ENCODE results near the gene KIAA0513.

Gene KIAA0513, protein sequence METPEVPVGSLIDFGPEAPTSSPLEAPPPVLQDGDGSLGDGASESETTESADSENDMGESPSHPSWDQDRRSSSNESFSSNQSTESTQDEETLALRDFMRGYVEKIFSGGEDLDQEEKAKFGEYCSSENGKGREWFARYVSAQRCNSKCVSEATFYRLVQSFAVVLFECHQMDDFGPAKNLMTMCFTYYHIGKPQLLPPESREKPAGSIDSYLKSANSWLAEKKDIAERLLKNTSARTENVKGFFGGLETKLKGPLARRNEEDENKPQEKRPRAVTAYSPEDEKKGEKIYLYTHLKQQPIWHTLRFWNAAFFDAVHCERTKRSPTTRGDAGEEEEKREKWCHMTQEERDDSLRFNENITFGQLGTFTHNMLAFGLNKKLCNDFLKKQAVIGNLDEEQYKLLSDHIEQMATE

DNA sequence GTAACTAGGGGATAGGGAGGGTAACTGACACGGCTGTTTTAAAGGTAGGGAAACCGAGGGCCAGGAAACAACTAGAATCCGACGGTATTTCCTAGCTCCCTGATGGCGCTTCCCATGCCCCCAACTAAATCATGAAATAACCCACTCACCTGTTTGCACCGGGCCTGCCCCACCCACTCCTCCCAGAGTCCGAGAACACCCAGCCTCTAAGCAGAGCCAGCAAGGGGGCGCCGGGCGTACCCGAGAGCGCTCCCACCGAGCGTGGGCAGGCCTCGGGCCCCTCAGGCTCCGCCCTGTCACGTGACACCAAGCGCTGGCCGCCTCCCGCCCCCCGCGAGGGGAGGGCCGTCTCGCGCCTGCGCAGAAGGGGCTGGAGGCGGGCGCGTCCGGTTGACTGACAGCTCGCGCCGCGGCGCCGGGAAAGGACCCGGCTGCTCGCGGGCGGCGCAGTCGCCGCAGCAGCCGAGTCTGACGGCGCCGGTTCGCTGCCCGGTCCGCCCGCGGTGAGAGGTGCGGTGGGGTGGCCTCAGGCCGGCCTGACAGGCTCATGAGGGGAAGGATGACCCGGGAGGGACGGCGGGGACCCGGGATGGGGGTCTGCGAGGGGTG lies at the start of gene KIAA0513:
Gene KIAA0513, plus strand, starts transcription at position 447 of the 609 bp plus-strand sequence. CDS start 39,277 bp downstream, outside the sequence.
- peak; percentile 97 for DNase-seq

DNA sequence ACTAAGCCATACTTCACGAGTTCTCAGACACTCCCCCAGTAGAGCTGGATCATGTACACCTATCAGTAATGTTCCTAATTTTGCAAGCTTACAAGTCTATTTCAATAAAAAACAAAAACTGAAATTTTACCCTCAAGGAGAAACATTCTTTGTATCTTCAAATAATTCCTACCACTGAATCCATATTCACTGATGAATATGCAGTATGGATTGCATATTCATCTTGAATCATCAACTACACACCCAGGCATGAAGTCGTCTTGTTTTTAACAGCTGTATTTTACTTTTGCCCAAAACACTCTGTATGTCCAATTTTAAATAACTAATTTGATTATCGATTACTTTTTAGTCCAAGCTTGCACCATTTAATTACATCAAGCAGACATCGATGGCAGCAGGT lies 48.1 kb upstream of the KIAA0513 start:
- no peak for DNase-seq

DNA sequence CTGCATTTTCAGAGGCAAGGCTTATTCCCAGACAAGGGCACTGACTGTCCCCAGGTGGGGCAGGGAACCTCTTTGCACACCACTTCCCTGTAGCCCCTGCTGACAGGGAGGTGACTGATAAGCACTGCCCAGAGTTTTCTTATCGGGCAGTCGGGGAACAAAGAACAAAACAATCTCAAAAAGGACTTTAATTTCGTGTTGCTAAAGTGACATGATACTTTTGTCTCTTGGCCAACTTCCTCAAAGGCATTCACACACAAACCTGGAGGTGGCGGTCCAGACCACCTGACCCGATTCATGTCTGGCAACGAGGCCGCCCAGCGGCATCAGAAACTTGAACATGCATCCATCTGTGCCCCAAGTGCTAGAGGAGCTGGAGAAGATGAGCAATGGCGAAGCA lies 45.2 kb upstream of the KIAA0513 start:
- DNase-seq: no peak

DNA sequence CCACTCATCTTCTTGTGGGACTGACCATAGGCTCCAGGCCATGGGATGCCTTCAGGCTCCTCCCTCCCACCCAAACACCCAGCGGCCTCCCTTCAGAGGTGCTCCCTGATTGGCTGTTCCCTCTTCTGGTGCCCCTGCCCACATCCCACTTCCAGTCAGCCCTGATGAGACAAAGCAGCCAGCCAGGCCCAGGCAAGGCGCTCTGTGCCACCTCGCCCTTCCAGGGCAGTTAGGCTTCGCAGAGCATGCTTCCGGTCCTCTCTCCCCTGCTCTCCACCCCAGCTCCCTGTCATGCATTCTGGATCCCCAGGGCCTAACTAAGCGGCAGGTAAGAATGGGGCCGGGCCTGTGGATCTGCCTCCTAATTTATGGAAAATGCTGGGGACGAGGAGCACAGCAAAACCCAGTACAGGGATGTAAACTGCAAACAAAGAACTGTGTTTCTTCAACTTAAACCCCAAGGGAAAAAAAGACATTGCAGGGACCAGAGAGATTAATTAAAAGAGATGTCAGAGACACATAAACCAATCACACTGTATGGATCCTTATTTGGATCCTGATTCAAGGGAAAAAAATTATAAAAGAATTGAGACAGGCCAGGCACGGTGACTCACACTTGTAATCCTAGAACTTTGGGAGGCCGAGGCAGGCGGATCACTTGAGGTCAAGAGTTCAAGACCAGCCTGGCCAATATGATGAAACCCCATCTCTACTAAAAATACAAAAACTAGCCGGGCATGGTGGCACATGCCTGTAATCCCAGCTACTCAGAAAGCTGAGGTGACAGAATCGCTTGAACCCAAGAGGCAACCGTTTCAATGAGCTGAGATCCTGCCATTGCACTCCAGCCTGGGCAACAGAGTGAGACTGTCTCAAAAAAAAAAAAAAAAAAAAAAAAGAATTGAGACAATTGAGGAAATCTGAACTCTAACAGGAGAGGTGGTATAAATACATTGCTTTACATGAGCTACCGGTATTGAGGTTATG lies 42.2 kb upstream of the KIAA0513 start:
- DNase-seq: no peak

DNA sequence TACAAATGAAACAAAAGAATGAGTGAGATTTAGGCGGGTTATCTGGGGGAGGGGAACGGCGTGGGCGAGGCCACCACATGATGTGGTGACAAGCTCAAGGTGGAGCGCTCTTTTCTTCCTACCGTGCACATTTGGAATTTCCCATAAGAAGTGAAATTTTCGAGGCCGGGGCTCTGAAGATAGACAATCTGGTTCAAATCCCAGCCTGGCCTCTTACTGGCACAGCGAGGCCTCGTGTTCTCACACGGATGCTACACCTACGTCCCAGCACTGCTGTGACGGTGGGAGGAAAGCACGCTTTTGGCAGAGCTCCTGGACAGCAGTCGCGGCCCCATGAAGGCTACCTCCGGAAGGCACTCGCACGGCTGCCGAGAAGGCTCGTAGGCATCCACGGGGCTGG lies 41.5 kb upstream of the KIAA0513 start:
- DNase-seq: peak; percentile 66

DNA sequence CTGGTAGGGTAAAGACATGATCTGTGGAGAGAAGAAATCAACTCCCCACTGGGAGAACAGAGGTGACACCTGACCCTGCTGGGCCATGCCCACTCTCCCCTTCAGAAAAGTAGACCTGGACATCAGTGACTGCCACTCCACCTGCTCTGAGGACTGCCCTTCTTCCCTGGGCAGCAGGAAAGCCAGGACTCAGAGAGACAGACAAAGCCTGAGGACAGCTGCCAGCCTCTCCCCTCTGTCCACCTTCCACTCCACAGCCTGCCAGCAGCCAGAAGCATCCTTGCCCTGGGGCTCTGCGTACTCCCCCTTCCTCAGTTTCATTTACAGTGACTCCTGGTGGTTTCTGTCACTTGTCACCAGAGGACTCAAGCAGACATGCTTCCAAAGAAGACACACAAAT lies 40.7 kb upstream of the KIAA0513 start:
- DNase-seq: no peak

DNA sequence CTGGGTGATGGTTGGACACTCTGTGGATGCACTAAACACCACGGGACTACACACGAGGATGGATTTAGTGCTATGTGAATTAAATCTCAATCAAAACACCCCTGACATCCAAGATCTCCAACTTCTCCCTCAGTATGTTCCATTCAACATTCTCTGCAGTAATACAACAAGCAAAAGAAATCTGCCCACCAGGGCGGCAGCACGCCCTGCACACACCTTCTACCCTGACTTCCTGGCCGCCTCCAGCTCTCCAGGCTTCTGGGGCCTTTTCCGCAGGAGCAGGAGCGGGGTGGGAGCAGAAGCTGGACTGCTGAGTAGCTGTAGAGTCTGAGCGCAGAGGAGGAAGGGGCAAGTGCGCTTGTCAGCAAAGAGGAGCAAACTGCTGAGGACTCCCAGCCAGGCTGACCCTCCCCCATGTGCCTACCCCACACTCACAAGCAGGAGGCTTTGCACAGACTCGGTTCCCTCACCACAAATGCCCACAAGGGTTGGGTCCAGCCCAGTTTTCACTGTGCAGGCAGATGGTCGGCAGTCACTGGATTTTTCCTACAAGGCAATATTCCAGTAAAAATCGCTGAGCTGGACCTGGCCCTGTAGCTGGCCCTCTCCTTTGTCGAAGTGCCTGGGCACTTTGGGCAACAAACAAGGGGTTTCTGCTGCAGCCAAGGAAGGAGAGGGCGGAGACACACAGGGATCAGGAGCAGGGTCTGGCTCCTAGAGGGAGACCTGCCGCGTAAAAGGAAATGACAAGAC lies 39.1 kb upstream of the KIAA0513 start:
- no peak for DNase-seq

DNA sequence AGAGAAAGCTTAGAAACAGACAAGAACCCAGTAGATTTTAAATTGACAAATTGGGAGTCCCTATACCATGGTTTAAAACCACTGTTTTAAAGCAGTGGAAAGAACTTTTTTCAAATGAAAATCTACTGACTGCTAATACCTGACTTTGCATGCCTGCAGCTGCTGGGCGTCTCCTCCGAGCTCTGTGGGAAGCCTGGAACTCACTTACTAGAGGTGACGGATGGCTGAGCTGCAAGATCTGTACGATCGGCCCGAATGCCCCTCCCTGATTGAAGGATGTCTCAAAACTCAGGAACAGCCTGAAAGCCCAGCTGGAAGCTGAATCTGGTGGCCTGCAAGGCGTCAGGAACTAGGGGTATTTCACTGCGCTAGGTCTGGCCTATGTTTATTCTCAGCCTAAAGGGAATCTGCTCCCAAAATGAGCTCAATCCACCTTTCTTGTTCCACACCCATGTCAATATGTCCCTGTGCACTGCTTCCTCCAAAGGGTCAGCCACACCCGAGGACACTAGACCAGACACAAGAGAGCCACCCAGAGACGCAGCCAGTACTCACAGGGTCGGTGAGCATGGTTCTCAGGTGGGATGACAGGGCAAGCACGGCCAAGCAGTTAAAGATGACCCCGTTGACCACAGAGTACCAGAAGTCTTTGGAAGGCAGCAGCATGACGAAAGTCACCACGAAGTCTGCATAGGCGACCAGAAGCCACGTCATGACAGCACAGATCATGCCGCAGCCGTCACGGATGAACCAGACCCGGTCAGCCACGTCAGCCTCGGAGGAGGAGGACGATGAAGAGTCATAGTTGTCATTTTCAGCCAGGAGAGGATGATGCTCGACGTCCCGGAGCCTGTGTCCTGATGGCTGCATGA lies 37.6 kb upstream of the KIAA0513 start:
- no peak for DNase-seq

DNA sequence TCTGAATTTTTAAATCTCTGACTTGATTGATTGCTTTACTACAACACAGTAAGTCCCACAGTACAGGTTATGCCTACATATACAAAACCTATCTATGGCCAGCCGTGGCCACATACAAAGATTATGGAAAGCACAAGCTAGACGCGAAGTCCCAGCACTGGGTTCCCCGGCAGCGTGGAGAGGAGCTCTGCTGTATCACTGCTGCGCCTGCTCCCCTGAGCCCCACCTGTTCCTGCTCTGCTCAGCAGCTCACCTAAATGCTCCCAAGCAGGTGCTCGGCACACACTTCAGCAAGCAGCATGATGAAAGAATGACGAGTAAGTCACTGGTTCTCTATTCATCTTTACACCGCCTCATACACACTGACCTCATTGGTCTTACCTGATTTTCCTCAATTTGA lies 36.8 kb upstream of the KIAA0513 start:
- no peak for DNase-seq

DNA sequence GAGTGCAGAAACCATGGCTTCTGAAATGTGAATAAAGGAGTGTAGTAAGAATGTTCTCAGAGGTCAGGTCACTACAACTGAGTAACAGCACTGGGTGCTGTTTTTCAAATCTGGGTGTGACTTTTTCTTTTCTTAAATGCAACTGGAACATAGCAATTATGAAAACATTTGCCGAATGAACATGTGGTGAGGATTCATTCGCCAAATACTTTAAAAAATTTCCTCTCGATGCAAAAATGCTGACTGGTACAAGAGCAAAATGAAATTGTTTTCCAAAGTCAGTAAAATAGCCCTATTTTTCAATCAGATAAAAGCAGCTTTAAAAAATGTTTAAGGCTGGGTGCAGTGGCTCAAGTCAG lies 34.9 kb upstream of the KIAA0513 start:
- no peak for DNase-seq

DNA sequence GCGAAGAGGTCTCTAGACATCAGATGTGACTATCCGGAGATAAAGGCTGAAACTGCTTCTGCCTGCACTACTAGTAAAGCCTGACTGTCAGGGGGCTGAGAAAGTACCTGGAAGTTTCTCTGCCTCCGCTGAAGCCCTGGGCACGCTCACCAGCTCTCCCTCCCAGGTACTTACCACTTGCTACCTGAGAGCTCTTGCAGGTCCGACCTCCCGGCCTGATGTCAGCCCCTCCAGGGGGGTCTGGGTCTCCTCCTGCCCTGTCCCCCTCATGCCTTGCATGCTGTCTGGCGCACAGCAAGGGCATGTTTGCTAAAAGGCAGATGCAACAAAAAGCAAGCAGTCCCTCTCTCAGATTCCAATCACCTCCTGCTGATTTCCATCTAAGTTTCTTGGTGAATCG lies 33.7 kb upstream of the KIAA0513 start:
- DNase-seq: no peak

DNA sequence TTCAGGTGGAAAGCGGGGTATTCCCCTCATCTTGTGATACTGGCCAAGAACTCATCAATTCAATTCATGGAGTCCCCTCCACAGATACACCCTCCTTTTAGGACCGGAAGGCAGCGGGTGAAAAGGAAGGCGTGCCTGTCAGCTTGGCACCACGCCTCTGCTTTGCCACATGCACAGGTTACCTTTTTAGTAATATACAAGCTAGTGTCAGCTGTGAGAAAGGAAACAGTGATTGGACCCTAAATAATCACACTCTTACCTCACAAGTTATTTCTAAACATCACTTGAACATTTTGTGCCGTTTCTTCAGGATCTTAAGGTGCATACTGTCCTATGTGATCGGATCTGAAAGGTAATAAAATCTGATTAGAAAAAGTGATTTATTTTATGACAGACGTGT lies 31.9 kb upstream of the KIAA0513 start:
- peak; percentile 22 for DNase-seq

DNA sequence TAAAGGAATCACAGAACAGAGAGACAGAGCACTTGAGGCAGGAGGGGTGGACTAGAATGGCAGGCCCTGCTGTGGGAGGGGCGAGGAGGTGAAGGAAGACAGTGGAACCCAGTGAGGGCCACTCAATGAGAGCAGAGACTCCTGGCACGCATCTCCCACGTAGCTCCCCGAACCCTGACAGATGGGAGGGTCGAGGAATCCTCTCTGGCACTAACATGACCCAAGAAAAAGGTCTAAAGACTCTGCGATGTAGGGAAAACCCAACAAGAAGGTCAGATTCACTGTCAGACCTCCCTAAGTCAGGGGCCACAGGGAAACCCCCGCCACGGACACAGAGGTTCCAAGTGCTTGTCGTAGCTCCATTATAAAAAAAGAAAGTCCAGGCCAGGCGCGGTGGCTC lies 31.2 kb upstream of the KIAA0513 start:
- no peak for DNase-seq

DNA sequence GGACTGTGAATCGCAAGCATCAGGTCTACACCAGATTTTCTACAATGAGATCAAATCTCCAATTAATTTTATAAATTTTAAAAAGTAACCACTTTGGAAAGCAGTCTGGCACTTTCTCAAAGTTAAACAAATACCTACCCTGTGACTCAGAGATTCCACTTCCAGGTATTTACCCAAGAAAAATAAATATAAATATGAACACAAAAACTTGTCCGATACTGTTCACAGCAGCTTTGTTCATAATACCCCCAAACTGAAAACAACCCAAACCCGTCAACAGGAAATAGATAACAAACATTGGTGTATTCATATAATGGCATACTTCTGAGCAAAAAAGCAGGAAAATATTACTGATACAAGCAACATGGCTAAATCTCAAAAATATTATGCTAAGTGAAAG lies 28.4 kb upstream of the KIAA0513 start:
- no peak for DNase-seq

DNA sequence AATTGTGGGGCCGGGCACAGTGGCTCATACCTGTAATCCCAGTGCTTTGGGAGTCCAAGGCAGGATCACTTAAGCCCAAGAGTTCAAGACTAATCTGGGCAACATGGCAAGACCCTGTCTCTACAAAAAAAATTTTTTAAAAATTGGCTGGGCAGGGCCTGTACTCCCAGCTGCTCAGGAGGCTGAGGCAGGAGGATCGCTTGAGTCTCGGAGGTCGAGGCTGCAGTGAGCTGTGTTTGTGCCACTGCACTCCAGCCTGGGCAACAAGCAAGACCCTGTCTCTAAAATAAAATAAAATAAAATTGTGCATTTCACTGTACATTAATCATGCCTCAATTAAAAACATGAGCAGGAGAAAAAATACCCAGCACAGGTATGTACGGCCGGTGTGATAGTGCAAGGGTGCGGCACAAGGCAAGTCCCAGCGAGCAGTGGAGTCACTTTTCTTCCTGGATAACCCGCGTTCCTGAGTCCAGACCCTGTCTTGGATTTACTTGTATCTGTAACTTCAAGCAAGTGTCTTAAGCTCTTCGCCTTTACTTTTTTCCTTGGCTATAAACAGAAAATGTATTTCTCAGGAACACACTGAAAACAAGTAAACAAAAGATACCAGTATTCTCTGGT lies 27.6 kb upstream of the KIAA0513 start:
- DNase-seq: no peak

DNA sequence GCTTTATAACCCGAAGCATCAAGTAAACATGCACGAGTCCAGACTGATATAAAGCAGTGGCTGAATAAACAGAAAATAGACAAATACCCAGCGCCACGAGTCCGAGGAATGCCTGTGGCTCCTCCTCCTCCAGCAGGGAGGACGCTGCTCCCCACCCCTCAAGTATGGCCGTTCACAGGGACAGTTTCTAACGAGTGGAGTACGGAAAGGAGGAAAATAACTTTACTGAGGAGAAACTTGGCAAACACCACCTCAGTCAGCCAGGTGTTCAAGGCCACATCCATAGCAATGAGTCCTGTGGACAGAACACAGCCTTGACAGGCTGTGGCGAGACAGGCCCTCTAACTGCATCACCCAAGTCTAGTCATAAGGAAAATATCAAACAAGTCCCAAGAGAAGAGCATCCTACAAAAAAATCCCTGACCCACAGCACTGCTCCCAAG lies 25.5 kb upstream of the KIAA0513 start:
- DNase-seq: no peak

DNA sequence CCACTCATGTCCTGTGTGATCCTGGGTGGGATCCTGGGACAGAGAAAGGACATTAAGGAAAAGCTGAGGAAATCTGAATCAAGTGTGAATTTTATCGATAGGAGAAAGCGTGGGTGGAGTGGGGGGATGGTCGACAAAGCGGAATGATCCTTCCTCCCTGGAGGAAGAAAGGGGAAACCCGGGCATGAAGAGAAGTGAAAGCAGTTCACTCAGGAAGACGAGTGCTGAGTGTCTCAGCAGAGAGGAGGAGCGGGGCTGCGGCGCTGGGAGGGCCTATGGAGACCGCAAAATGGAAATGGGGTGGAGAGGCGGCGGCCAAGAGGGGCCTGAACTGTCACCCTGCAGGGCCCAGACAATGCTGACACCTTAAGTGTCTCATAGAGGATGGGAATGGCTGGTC lies 25.0 kb upstream of the KIAA0513 start:
- no peak for DNase-seq

DNA sequence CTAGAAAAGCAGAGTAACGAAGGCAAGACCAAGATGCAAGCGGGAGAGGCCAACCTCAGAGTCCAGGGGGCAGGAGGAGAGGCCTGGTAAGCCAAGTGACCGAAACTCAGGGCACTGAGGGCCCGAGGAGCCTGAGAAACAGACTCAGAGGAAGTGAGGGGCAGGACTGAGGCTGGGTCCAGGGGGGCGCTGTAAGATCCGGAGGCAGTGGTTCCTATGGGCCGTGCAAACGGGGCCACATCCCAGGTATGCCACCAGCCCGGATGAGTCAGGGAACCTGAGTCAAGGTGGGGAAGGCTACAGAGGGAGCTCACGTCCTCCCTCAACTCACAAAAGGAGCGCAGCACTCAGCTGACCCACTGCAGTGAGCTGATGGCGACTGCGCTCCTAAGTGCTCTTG lies 24.5 kb upstream of the KIAA0513 start:
- no peak for DNase-seq

DNA sequence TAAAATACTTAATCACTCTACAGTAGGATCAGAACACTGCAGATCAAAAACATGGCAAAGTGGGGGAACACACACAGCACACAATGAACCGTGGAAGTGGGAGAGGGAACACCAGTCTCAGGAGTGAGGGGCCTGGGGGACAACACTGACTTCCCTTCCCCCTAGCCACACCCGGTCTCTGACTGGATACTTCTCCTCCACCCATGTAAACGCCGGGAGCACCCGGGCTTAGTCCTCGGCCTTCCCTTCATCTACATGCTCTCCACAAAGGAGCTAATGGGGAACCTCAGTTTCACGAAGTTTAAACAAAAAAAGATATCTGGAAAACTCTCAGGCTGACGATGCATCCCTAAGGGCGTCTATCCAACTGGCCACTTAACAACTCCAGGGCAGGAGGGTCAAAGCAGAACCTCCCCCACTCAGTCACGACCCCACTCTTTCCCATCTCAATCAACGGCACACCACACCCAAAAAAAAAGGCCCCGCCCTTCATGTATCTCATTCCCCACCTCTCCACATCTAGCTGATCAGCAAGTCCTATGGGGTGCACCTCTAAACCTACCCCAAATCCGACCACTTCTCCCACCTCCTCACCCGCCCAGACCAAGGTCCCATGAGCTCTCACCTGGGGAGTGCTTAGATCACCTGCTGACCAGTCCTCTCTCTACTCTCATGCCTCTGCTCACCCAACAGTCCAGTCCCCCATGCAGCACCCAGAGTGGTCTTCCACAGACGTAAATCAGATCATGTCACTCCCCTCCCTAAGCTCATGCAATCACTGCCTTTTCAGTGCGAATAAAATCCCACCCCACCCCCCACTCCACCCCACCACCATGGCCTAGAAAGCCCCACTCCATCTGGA lies 23.6 kb upstream of the KIAA0513 start:
- no peak for DNase-seq

DNA sequence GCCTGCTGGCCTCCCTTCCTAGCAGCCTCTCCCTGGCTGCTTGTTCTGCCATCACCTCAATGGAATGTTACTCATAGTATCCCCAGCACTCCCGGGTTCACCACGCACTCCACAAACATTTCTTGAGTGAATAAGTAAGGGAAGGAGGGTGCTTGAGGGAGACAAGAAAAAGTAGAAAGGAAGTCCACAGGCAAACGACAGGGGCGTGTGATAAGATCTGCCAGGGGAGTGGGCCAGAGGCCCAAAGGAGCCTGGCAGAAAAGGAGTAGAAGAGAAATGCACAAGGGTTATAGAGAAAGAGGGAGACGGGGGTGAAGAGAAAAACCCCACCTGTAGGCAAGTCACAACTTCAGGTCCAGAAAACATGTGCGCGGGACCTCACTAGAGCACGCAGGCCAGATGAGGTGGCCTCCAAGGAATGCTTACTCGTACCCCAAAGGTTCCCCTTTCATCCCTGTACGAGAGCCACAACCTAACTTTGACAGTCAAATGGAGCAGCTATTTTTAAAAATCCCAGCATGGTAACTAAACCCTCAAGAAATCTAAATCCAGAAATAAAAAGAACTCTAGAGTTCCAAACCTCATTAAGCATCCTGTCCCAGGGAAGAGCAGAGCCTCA lies 22.9 kb upstream of the KIAA0513 start:
- no peak for DNase-seq

Data from stimulated activated CD4-positive, alpha-beta T cell treated with anti-CD3 and anti-CD28 coated beads, Interleukin-15, amount 100 ng/mL, for 24 hours (primary cell).